H9 (cell line): ENCODE data around the gene CLPX. TPM values are rescaled to one million over a fixed set of nuclear protein-coding genes. Genes with fewer than 3 reads are reported as not detected.
A peak's percentile ranks its signal among the peaks of the same experiment; 100 is the strongest.

ENCODE experiments used
- DNase-seq: peaks from one replicate; pipeline ENCODE4 v3.0.0-alpha.2; 2017
- H2AFZ ChIP-seq: one replicate; pipeline ENCODE4 v1.6.1; 2013; ENCODE audit warnings: mild to moderate bottlenecking, low read length, control low read depth, moderate library complexity
- H2AK5ac ChIP-seq: 2 replicates; pipeline ENCODE4 v1.6.1; 2013; ENCODE audit warnings: low read length, control low read depth, mixed read lengths; ENCODE audit not compliant: insufficient read length
- H2BK120ac ChIP-seq: one replicate; pipeline ENCODE4 v1.6.1; 2013; ENCODE audit warnings: low read depth, mild to moderate bottlenecking, low read length, control low read depth, inconsistent platforms; ENCODE audit not compliant: poor library complexity, severe bottlenecking
- H2BK12ac ChIP-seq: 2 replicates; pipeline ENCODE4 v1.6.1; 2013; ENCODE audit warnings: low read length, control low read depth, mixed read lengths, low read depth; ENCODE audit not compliant: insufficient read length
- H2BK15ac ChIP-seq: 2 replicates; pipeline ENCODE4 v1.6.1; 2013; ENCODE audit warnings: low read depth, low read length, control low read depth
- H2BK20ac ChIP-seq: one replicate; pipeline ENCODE4 v1.6.1; 2013; ENCODE audit warnings: low read depth, mild to moderate bottlenecking, low read length, control low read depth, inconsistent platforms; ENCODE audit not compliant: poor library complexity, severe bottlenecking
- H2BK5ac ChIP-seq: 2 replicates; pipeline ENCODE4 v1.6.1; 2013; ENCODE audit warnings: low read length, control low read depth, mixed read lengths; ENCODE audit not compliant: insufficient read length
- H3K14ac ChIP-seq: 2 replicates; pipeline ENCODE4 v1.6.1; 2013; ENCODE audit warnings: low read length, control low read depth; ENCODE audit not compliant: insufficient read depth
- H3K18ac ChIP-seq: 2 replicates; pipeline ENCODE4 v1.6.1; 2013; ENCODE audit warnings: low read depth, mild to moderate bottlenecking, mixed read lengths, low read length, control low read depth; ENCODE audit not compliant: insufficient read length
- H3K23ac ChIP-seq: 2 replicates; pipeline ENCODE4 v1.6.1; 2013; ENCODE audit warnings: low read length, control low read depth, mixed read lengths, low read depth; ENCODE audit not compliant: insufficient read length
- H3K23me2 ChIP-seq: 2 replicates; pipeline ENCODE4 v1.6.1; 2013; ENCODE audit warnings: low read depth, mild to moderate bottlenecking, mixed read lengths, low read length, control low read depth; ENCODE audit not compliant: insufficient read length, poor library complexity, severe bottlenecking
- H3K27ac ChIP-seq: 2 replicates; pipeline ENCODE4 v1.5.1; 2013; ENCODE audit warnings: low read length, control low read depth, mixed read lengths, low read depth; ENCODE audit not compliant: insufficient read length
- H3K27me3 ChIP-seq: 2 replicates; pipeline ENCODE4 v1.6.1; 2013; ENCODE audit warnings: low read length, control low read depth, inconsistent platforms; ENCODE audit not compliant: insufficient read depth
- H3K4ac ChIP-seq: 2 replicates; pipeline ENCODE4 v1.6.1; 2013; ENCODE audit warnings: low read depth, mild to moderate bottlenecking, control low read depth, inconsistent platforms, low read length, moderate library complexity
- H3K4me1 ChIP-seq: 2 replicates; pipeline ENCODE4 v1.6.1; 2013; ENCODE audit warnings: low read length, control low read depth, inconsistent platforms; ENCODE audit not compliant: insufficient read depth
- H3K4me2 ChIP-seq: 2 replicates; pipeline ENCODE4 v1.6.1; 2013; ENCODE audit warnings: low read length, control low read depth, mixed read lengths; ENCODE audit not compliant: insufficient read length, insufficient read depth
- H3K56ac ChIP-seq: 2 replicates; pipeline ENCODE4 v1.6.1; 2013; ENCODE audit warnings: low read depth, mild to moderate bottlenecking, mixed read lengths, low read length, control low read depth; ENCODE audit not compliant: insufficient read length
- H3K79me1 ChIP-seq: 2 replicates; pipeline ENCODE4 v1.6.1; 2013; ENCODE audit warnings: low read depth, mild to moderate bottlenecking, moderate library complexity, low read length, control low read depth, inconsistent platforms; ENCODE audit not compliant: insufficient read depth, poor library complexity, severe bottlenecking
- H3K79me2 ChIP-seq: 2 replicates; pipeline ENCODE4 v1.6.1; 2013; ENCODE audit warnings: low read length, control low read depth, inconsistent platforms; ENCODE audit not compliant: insufficient read depth
- H3K9ac ChIP-seq: 2 replicates; pipeline ENCODE4 v1.6.1; 2013; ENCODE audit warnings: low read length, control low read depth, mixed read lengths; ENCODE audit not compliant: insufficient read length; ENCODE audit errors: extremely low read depth
- H3K9me3 ChIP-seq: one replicate; pipeline ENCODE4 v1.6.1; 2013; ENCODE audit warnings: low read depth, low read length, inconsistent platforms; ENCODE audit not compliant: control insufficient read depth
- H3T11ph ChIP-seq: one replicate; pipeline ENCODE4 v1.6.1; 2013; ENCODE audit warnings: mild to moderate bottlenecking, low read length, control low read depth, inconsistent platforms
- H4K20me1 ChIP-seq: one replicate; pipeline ENCODE4 v1.6.1; 2013; ENCODE audit not compliant: control insufficient read depth, insufficient read length, insufficient read depth
- H4K5ac ChIP-seq: 2 replicates; pipeline ENCODE4 v1.6.1; 2013; ENCODE audit warnings: low read depth, mild to moderate bottlenecking, mixed read lengths, low read length, control low read depth; ENCODE audit not compliant: insufficient read length
- H4K8ac ChIP-seq: replicated peaks from 2 replicates; pipeline ENCODE4 v1.6.1; 2013; ENCODE audit warnings: low read length, control low read depth, mixed read lengths, low read depth; ENCODE audit not compliant: insufficient read length
- H4K91ac ChIP-seq: 2 replicates; pipeline ENCODE4 v1.6.1; 2013; ENCODE audit warnings: low read depth, mild to moderate bottlenecking, moderate library complexity, mixed read lengths, low read length, control low read depth; ENCODE audit not compliant: insufficient read length
- H3K27ac Mint-ChIP-seq, 3 experiments: 2 replicates in 2 of 3; 3 replicates in 1 of 3; pipeline ENCODE4 v1.8.0; 2020 to 2021; ENCODE audit warnings: mixed read lengths in 3 of 3, mild to moderate bottlenecking in 1 of 3, moderate library complexity in 1 of 3
- H3K27me3 Mint-ChIP-seq: 2 replicates; pipeline ENCODE4 v1.8.0; 2021; ENCODE audit warnings: low read depth, mild to moderate bottlenecking, moderate library complexity, mixed read lengths
- H3K36me3 Mint-ChIP-seq, 3 experiments: 2 replicates in 2 of 3; 3 replicates in 1 of 3; pipeline ENCODE4 v1.8.0; 2020 to 2021; ENCODE audit warnings: low read depth in 3 of 3, mixed read lengths in 3 of 3; ENCODE audit not compliant: insufficient read depth in 1 of 3
- H3K4me1 Mint-ChIP-seq, 2 experiments: 2 replicates each; pipeline ENCODE4 v1.8.0; 2020; ENCODE audit warnings: mixed read lengths in 2 of 2
- H3K4me3 Mint-ChIP-seq, 2 experiments: 2 replicates in 1 of 2; 3 replicates in 1 of 2; pipeline ENCODE4 v1.8.0; 2020 to 2021; ENCODE audit warnings: mild to moderate bottlenecking in 2 of 2, mixed read lengths in 2 of 2, moderate library complexity in 1 of 2
- H3K9me3 Mint-ChIP-seq, 2 experiments: 2 replicates in 1 of 2; 3 replicates in 1 of 2; pipeline ENCODE4 v1.8.0; 2020; ENCODE audit warnings: mild to moderate bottlenecking in 2 of 2, mixed read lengths in 2 of 2, moderate library complexity in 1 of 2
- CTCF ChIP-seq: fragments of 200-600 bp; sonication (generic); conservative IDR thresholded peaks from 3 replicates; pipeline ENCODE4 v1.8.0; 2021; ENCODE audit warnings: antibody characterized with exemption, mild to moderate bottlenecking
- WGBS: extraction: QIAGEN DNeasy Blood & Tissue Kit; methylation state at CpG from one replicate; pipeline ENCODE4 v1.1.7; 2013; ENCODE audit warnings: missing lambda C conversion rate, low lambda C conversion rate, mixed read lengths; ENCODE audit not compliant: insufficient read length; ENCODE audit errors: extremely low coverage; 5-methylcytosine and 5-hydroxymethylcytosine counted together
- total RNA-seq: library from RNA; stranded (reverse); gene quantifications from 2 replicates; pipeline ENCODE4 v1.2.1, GENCODE V29; 2021

CLPX gene
- total RNA-seq, 1 experiment from 2014 or later: 55.8 TPM

GRCh38 chr15:65106011-65106590 is 79.0 kb downstream of the CLPX start:
- no peak overlapping the region for H3K9ac ChIP-seq
- H3K27ac ChIP-seq: no peak overlapping the region
- no peak overlapping the region for H2BK20ac ChIP-seq
- no peak overlapping the region for H4K8ac ChIP-seq
- DNase-seq: no peak
- H2BK120ac ChIP-seq: no peak overlapping the region
- no peak overlapping the region for H2BK5ac ChIP-seq
- Mint-ChIP-seq H3K4me3 (no peak overlapping the region), H3K4me1 (peaks cover 6 to 7% of the 10 kb centered on the region in 2 experiments; a peak in 3 of 4 replicates), H3K9me3 (no peaks in the 10 kb centered on the region), H3K27ac (peak overlapping the region in 2 of 3 experiments; percentile 13 to 80; a peak in 2 of 7 replicates), H3K27me3 (no peaks in the 10 kb centered on the region), H3K36me3 (peaks cover 0 to 9% (median 6%) of the 10 kb centered on the region in 3 experiments; a peak in 3 of 7 replicates)
- no peaks in the 10 kb centered on the region for H3K9me3 ChIP-seq
- H3K4me2 ChIP-seq: no peak overlapping the region
- no CpG with 5 or more reads among the region's 6 CpGs for WGBS
- no peak overlapping the region for H3T11ph ChIP-seq
- H3K23me2 ChIP-seq: peaks cover 3% of the 10 kb centered on the region
- no peak overlapping the region for H2BK15ac ChIP-seq
- H3K18ac ChIP-seq: no peak overlapping the region
- H3K23ac ChIP-seq: no peak overlapping the region
- H2AK5ac ChIP-seq: no peak overlapping the region
- H2BK12ac ChIP-seq: no peak overlapping the region
- H2AFZ ChIP-seq: no peak overlapping the region
- no peaks in the 10 kb centered on the region for H3K79me1 ChIP-seq
- H3K79me2 ChIP-seq: no peaks in the 10 kb centered on the region
- no peak overlapping the region for H4K91ac ChIP-seq
- TF ChIP-seq CTCF: no peak
- H4K5ac ChIP-seq: no peak overlapping the region
- no peak overlapping the region for H3K14ac ChIP-seq
- no peaks in the 10 kb centered on the region for H4K20me1 ChIP-seq
- H3K4ac ChIP-seq: no peak overlapping the region
- no peak overlapping the region for H3K56ac ChIP-seq
- H3K27me3 ChIP-seq: no peaks in the 10 kb centered on the region
- no peaks in the 10 kb centered on the region for H3K4me1 ChIP-seq
